Measurements from ENCODE around the gene XRCC5.

DNA sequence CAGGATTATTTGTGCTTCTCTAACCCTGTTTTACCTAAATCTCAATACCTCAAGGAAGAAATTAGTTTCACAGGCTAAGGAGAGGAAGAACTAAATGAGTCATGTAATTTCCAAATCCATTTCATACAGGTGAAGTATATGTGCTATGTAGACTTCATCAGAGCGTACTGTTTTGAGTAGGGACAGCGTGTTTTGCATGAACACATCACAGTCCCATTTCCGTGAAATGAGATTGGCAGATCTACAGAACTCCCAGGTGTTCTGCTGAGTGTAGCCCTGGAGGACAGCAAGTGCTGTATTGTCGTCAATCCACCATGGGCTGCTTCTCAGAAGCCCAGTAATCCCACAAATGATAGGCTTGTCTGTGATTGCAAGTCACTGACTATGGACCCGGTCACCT lies 97.7 kb downstream of the XRCC5 start:
- TF ChIP-seq, protein P1, sequence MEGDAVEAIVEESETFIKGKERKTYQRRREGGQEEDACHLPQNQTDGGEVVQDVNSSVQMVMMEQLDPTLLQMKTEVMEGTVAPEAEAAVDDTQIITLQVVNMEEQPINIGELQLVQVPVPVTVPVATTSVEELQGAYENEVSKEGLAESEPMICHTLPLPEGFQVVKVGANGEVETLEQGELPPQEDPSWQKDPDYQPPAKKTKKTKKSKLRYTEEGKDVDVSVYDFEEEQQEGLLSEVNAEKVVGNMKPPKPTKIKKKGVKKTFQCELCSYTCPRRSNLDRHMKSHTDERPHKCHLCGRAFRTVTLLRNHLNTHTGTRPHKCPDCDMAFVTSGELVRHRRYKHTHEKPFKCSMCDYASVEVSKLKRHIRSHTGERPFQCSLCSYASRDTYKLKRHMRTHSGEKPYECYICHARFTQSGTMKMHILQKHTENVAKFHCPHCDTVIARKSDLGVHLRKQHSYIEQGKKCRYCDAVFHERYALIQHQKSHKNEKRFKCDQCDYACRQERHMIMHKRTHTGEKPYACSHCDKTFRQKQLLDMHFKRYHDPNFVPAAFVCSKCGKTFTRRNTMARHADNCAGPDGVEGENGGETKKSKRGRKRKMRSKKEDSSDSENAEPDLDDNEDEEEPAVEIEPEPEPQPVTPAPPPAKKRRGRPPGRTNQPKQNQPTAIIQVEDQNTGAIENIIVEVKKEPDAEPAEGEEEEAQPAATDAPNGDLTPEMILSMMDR (conservative IDR thresholded peaks at IDR 0.05; ENCODE audit: low read depth, low read length) = no peak
- no peak for TF ChIP-seq EZH2 (IDR thresholded peaks at IDR 0.05; ENCODE audit: borderline replicate concordance, low read depth, low read length, poor library complexity, severe bottlenecking)
